B cell (primary cell): ENCODE measurements around the gene HDDC3. TPM values are rescaled to one million over a fixed set of nuclear protein-coding genes. Genes with fewer than 3 reads are reported as not detected.

Source experiments
- ATAC-seq: fragments of 200-7000 bp; cut with Tn5 transposase; one replicate; pipeline ENCODE4 v1.10.0; 2021; ENCODE audit warnings: low read depth, mild to moderate bottlenecking, moderate number of reproducible peaks, moderate library complexity
- CTCF ChIA-PET: fragments of 350-600 bp; sonication (Branson Sonifier 250); formaldehyde crosslinking; loops from one replicate; lab custom pipeline; 2021; ENCODE audit warnings: antibody characterized with exemption, inconsistent platforms; lab: Charles Lee
- POLR2A ChIA-PET: fragments of 350-600 bp; sonication (Branson Sonifier 250); formaldehyde crosslinking; loops from one replicate; lab custom pipeline; 2021; ENCODE audit warnings: antibody characterized with exemption; lab: Charles Lee
- DNase-seq: peaks from one replicate; pipeline ENCODE4 v3.0.0; 2013
- H2AFZ ChIP-seq: 2 replicates; pipeline ENCODE4 v1.6.1; 2012; ENCODE audit warnings: mild to moderate bottlenecking, low read depth, low read length; ENCODE audit not compliant: insufficient read depth, poor library complexity, severe bottlenecking
- H3K27ac ChIP-seq, 2 donors: 1 replicate in 1 of 2; 2 replicates in 1 of 2; pipeline ENCODE4 v1.5.1; 2012 to 2013; ENCODE audit warnings: low read length in 2 of 2, mild to moderate bottlenecking in 2 of 2, moderate library complexity in 1 of 2
- H3K27me3 ChIP-seq, 4 experiments: fragments of 200-600 bp in 1 of 4; sonication (generic) in 1 of 4; replicated peaks in 1 of 4; 1 replicate in 2 of 4; 2 replicates in 2 of 4; pipeline versions ENCODE4 v1.6.1 to v1.7.0; 2013 to 2016; ENCODE audit warnings: low read length in 3 of 4, mild to moderate bottlenecking in 2 of 4, mixed read lengths in 1 of 4, moderate library complexity in 1 of 4; ENCODE audit not compliant: insufficient read depth in 4 of 4, control insufficient read depth in 3 of 4; ENCODE audit errors: control extremely low read depth in 1 of 4
- H3K36me3 ChIP-seq, 2 experiments: replicated peaks in 1 of 2; 1 replicate in 1 of 2; 2 replicates in 1 of 2; pipeline versions ENCODE4 v1.6.1 to v1.7.1; 2013; ENCODE audit warnings: low read length in 1 of 2; ENCODE audit not compliant: insufficient read depth in 2 of 2, control insufficient read depth in 1 of 2; ENCODE audit errors: control extremely low read depth in 1 of 2, extremely low read depth in 1 of 2
- H3K4me1 ChIP-seq, 2 donors: fragments of 200-600 bp in 1 of 2; sonication (generic) in 1 of 2; 1 replicate in 1 of 2; 2 replicates in 1 of 2; pipeline versions ENCODE4 v1.5.1 to v1.6.1; 2013 to 2017; ENCODE audit warnings: low read length in 2 of 2; ENCODE audit not compliant: control insufficient read depth in 2 of 2, insufficient read depth in 2 of 2
- H3K4me2 ChIP-seq: replicated peaks from 2 replicates; pipeline ENCODE3; 2012; ENCODE audit warnings: mild to moderate bottlenecking, low read depth, low read length; ENCODE audit not compliant: poor library complexity, severe bottlenecking
- H3K4me3 ChIP-seq, 5 experiments: fragments of 200-600 bp in 1 of 5; sonication (generic) in 1 of 5; 1 replicate in 3 of 5; 2 replicates in 2 of 5; pipeline versions ENCODE4 v1.5.1 to v1.7.0; 2011 to 2016; ENCODE audit warnings: low read length in 4 of 5, mild to moderate bottlenecking in 4 of 5, low read depth in 2 of 5, control low read depth in 1 of 5, moderate library complexity in 1 of 5; ENCODE audit not compliant: insufficient read depth in 1 of 5; ENCODE audit errors: control extremely low read depth in 1 of 5, extremely low read depth in 1 of 5
- H3K79me2 ChIP-seq: fragments of 200-600 bp; sonication (generic); one replicate; pipeline ENCODE4 v1.6.0; 2016; ENCODE audit warnings: low read length; ENCODE audit not compliant: control insufficient read depth, insufficient read depth
- H3K9ac ChIP-seq: fragments of 200-600 bp; sonication (generic); 2 replicates; pipeline ENCODE4 v1.6.1; 2017; ENCODE audit warnings: mild to moderate bottlenecking, low read length, moderate library complexity
- H3K9me3 ChIP-seq, 3 donors: one replicate each; pipeline versions ENCODE4 v1.6.1 to v1.7.1; 2013; ENCODE audit warnings: low read length in 2 of 3; ENCODE audit not compliant: control insufficient read depth in 2 of 3, insufficient read depth in 1 of 3; ENCODE audit errors: control extremely low read depth in 1 of 3
- H4K20me1 ChIP-seq: 2 replicates; pipeline ENCODE4 v1.6.0; 2012; ENCODE audit warnings: mild to moderate bottlenecking, low read length; ENCODE audit not compliant: insufficient read depth, control insufficient read depth, poor library complexity, severe bottlenecking
- H3K27ac Mint-ChIP-seq: one replicate; pipeline ENCODE4 v1.8.0; 2021; ENCODE audit warnings: mixed read lengths
- H3K27me3 Mint-ChIP-seq: one replicate; pipeline ENCODE4 v1.8.0; 2021; ENCODE audit warnings: mixed read lengths
- H3K4me1 Mint-ChIP-seq: one replicate; pipeline ENCODE4 v1.8.0; 2021; ENCODE audit warnings: mixed read lengths
- H3K4me3 Mint-ChIP-seq: one replicate; pipeline ENCODE4 v1.8.0; 2021; ENCODE audit warnings: mixed read lengths
- H3K9me3 Mint-ChIP-seq: one replicate; pipeline ENCODE4 v1.8.0; 2022; ENCODE audit warnings: mixed read lengths; ENCODE audit not compliant: insufficient read depth
- EZH2 ChIP-seq: IDR thresholded peaks from 2 replicates; pipeline ENCODE4 v1.6.1; 2012; ENCODE audit warnings: borderline replicate concordance, low read depth, mild to moderate bottlenecking, moderate library complexity, low read length; ENCODE audit not compliant: insufficient read depth, poor library complexity, severe bottlenecking
- WGBS: methylation state at CpG from one replicate; pipeline ENCODE4 v1.1.5; 2013; ENCODE audit warnings: missing lambda C conversion rate; ENCODE audit not compliant: insufficient coverage; 5-methylcytosine and 5-hydroxymethylcytosine counted together
- intact Hi-C: fragments of 100-400 bp; cut with micrococcal nuclease; formaldehyde crosslinking; loops from one replicate; pipeline ENCODE4 v1.10.0; 2022
- polyA plus RNA-seq: library from polyadenylated mRNA; depleted of rRNA; stranded (reverse); fragments of >200 nt; gene quantifications from 2 replicates; pipeline ENCODE4 v1.2.3, GENCODE V29; 2012
- total RNA-seq, 2 donors: library from RNA; stranded (reverse); fragments of 120-200 nt in 1 of 2; gene quantifications; 1 replicate in 1 of 2; 2 replicates in 1 of 2; pipeline versions ENCODE4 v1.2.3 to v1.2.4, GENCODE V29; 2013 to 2022
- TF ChIP-seq, protein P1 (sequence below): fragments of 200-600 bp; IDR thresholded peaks from one replicate; pipeline ENCODE4 v1.8.0; 2022; ENCODE audit warnings: antibody characterized with exemption, mild to moderate bottlenecking

HDDC3 gene
- total and polyA plus RNA-seq, 2 donors (not counting 1 experiment from before 2014, with no cell fraction given), result 23.9 to 26.8 TPM

DNA sequence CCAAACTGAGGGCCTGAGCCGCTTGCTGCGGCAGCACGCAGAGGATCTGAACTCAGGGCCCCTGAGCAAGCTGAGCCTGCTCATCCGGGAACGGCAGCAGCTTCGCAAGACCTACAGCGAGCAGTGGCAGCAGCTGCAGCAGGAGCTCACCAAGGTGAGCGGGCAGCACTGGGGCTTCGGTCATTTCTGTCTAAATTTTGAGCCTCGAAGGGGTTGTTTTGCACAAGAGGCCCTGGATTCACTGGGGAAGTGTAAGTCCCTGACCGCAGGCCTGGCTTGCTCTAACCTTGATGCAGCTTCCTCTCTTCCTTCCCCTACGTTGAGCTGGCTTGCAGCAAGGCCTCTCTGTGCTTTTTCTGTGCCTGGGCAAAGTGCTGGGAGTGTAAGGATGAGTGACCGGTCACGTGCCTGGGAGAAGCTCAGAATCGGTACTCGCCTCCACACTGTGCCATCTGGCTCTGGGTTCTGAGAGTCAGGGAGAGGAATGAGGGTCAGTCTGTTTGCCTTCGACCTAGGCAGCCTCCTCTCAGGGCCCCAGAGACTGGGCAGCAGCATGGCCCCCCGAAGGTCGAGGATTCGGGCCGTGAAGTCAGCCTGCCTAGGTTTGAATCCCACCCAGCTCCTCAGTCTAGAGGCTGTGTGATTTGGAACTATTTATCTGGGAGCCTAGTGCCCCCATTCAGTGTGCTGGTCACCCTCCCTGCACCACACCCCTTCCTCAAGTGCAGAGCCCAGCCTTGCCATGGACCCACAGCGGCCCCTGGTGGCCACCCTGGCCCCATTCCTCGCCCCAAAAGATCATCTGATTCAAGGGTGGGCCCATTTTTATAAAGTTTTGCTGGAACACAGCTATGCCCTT, 46.7 kb downstream of the HDDC3 start:
- peak; percentile 87 for DNase-seq
- WGBS, result 9% methylated on average over 20 of the region's 23 CpGs
- no peaks in the 10 kb centered on the region for H3K27me3 Mint-ChIP-seq
- peaks cover 25 to 32% of the 10 kb centered on the region in 2 donors for H3K4me1 ChIP-seq
- ChIA-PET POLR2A (interaction anchor here (0.5 to 2.1 kb wide), 14 partner anchors 14 to 244 kb away, joined by 3 to 11 read pairs (median 5); partner anchors contain the start of genes BLM, HDDC3 and MAN2A2), CTCF (interaction anchor here (0.6 to 4.7 kb wide), 96 partner anchors 10 to 600 kb away, joined by 3 to 158 read pairs (median 5); partner anchors contain the start of genes BLM, FURIN, HDDC3 and MAN2A2)
- peak overlapping the region; percentile 88 for H3K27ac Mint-ChIP-seq
- H3K9me3 ChIP-seq, result no peaks in the 10 kb centered on the region
- H4K20me1 ChIP-seq, result peaks cover 12% of the 10 kb centered on the region
- peak overlapping the region; percentile 16 to 61 (median 51) for H3K4me3 ChIP-seq
- peaks cover 22% of the 10 kb centered on the region for H3K4me1 Mint-ChIP-seq
- peak overlapping the region; percentile 93 for H2AFZ ChIP-seq
- H3K27ac ChIP-seq, result peak overlapping the region; percentile 1 to 75
- H3K79me2 ChIP-seq, result peaks cover 27% of the 10 kb centered on the region
- peak overlapping the region; percentile 94 for H3K4me2 ChIP-seq
- ATAC-seq, result peak; percentile 67
- peak overlapping the region; percentile 70 for H3K9ac ChIP-seq
- H3K9me3 Mint-ChIP-seq, result no peaks in the 10 kb centered on the region
- TF ChIP-seq, protein P1, sequence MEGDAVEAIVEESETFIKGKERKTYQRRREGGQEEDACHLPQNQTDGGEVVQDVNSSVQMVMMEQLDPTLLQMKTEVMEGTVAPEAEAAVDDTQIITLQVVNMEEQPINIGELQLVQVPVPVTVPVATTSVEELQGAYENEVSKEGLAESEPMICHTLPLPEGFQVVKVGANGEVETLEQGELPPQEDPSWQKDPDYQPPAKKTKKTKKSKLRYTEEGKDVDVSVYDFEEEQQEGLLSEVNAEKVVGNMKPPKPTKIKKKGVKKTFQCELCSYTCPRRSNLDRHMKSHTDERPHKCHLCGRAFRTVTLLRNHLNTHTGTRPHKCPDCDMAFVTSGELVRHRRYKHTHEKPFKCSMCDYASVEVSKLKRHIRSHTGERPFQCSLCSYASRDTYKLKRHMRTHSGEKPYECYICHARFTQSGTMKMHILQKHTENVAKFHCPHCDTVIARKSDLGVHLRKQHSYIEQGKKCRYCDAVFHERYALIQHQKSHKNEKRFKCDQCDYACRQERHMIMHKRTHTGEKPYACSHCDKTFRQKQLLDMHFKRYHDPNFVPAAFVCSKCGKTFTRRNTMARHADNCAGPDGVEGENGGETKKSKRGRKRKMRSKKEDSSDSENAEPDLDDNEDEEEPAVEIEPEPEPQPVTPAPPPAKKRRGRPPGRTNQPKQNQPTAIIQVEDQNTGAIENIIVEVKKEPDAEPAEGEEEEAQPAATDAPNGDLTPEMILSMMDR, result peak; percentile 99
- TF ChIP-seq EZH2, result no peak
- H3K4me3 Mint-ChIP-seq, result peak overlapping the region; percentile 80
- peaks cover 0 to 32% of the 10 kb centered on the region in 2 experiments for H3K36me3 ChIP-seq
- H3K27me3 ChIP-seq, result no peaks in the 10 kb centered on the region
- intact Hi-C loops, result loop anchor here (1.0 to 5.0 kb wide), 10 partner anchors 33 to 565 kb away; partner anchors contain the start of gene BLM
